ENCODE data around the gene SMIM31.

DNA sequence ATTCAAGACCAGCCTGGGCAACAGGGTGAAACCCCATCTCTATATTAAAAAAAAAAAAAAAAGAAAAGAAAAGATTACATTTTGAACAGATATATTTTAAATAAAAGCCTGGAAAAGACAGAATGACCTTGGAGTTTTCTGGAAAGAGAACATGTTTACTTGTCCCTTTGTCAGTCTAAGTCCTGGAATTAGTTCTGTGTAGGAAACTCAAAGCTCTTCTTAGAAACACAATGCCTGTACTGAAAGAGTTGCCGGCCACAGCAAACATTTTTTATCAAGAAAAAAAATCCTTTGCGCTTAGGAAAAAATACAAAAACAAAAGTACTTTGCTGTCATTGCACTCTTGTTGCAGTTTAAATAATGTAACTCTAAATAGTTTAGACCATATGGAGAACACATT lies 59.6 kb downstream of the SMIM31 start:
- TF ChIP-seq, protein P1, sequence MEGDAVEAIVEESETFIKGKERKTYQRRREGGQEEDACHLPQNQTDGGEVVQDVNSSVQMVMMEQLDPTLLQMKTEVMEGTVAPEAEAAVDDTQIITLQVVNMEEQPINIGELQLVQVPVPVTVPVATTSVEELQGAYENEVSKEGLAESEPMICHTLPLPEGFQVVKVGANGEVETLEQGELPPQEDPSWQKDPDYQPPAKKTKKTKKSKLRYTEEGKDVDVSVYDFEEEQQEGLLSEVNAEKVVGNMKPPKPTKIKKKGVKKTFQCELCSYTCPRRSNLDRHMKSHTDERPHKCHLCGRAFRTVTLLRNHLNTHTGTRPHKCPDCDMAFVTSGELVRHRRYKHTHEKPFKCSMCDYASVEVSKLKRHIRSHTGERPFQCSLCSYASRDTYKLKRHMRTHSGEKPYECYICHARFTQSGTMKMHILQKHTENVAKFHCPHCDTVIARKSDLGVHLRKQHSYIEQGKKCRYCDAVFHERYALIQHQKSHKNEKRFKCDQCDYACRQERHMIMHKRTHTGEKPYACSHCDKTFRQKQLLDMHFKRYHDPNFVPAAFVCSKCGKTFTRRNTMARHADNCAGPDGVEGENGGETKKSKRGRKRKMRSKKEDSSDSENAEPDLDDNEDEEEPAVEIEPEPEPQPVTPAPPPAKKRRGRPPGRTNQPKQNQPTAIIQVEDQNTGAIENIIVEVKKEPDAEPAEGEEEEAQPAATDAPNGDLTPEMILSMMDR (IDR thresholded peaks at IDR 0.05): no peak
- no peak for TF ChIP-seq POLR2A (IDR thresholded peaks at IDR 0.05)
